Upper lobe of left lung (tissue), 4 donors: ENCODE results near the gene DLX3.

Experiments used
- CTCF ChIP-seq, 6 experiments: fragments of 450-650 bp in 4 of 6; fragments of 200-600 bp in 2 of 6; sonication (generic) in 2 of 6; IDR thresholded peaks; one replicate each; pipeline ENCODE4 v1.5.1; 2016 to 2019; ENCODE audit warnings: antibody characterized with exemption in 6 of 6
- EP300 ChIP-seq, 4 donors: sonication (generic); formaldehyde crosslinking; IDR thresholded peaks; one replicate each; pipeline ENCODE4 v1.5.1; 2017; ENCODE audit warnings: antibody characterized with exemption in 4 of 4, control low read depth in 2 of 4

GRCh38 chr17:49962599-49963308 lies 32.3 kb downstream of the DLX3 start:
- no peak for TF ChIP-seq CTCF (IDR thresholded peaks at IDR 0.05)
- no peak for TF ChIP-seq EP300 (IDR thresholded peaks at IDR 0.05)
